IMR-90 (cell line): Measurements from ENCODE around the gene NIF3L1. TPM values are rescaled to one million over a fixed set of nuclear protein-coding genes. Genes with fewer than 3 reads are reported as not detected.

Experiments used
- ATAC-seq: fragments of 200-7000 bp; cut with Tn5 transposase; 2 replicates; pipeline ENCODE4 v1.9.1; 2020; ENCODE audit warnings: low read depth, mild to moderate bottlenecking, moderate library complexity
- BruUV-seq: library from RNA; stranded (reverse); fragments of 400-500 nt; replicated peaks from 2 replicates; lab custom pipeline; 2021; lab: Mats Ljungman, UMichigan
- CTCF ChIA-PET: fragments of 300-600 bp; formaldehyde crosslinking; extraction: SDS; loops from one replicate; lab custom pipeline; 2021; ENCODE audit warnings: antibody characterized with exemption; lab: Yijun Ruan, JAX
- POLR2A ChIA-PET: fragments of 300-600 bp; sonication (Branson Sonifier 250); formaldehyde crosslinking; loops from one replicate; lab custom pipeline; 2022; ENCODE audit warnings: antibody characterized with exemption; ENCODE audit not compliant: unreplicated experiment; lab: Charles Lee
- DNase-seq: peaks from one replicate; pipeline ENCODE4 v3.0.0; 2013
- H2AFZ ChIP-seq: replicated peaks from 2 replicates; pipeline ENCODE3; 2013; ENCODE audit warnings: low read length, mild to moderate bottlenecking; ENCODE audit not compliant: poor library complexity
- H2AK5ac ChIP-seq: 2 replicates; pipeline ENCODE4 v1.6.1; 2013; ENCODE audit warnings: low read depth, low read length, inconsistent platforms
- H2AK9ac ChIP-seq: replicated peaks from 2 replicates; pipeline ENCODE3; 2013; ENCODE audit warnings: mild to moderate bottlenecking, low read depth, low read length, moderate library complexity; ENCODE audit not compliant: poor library complexity
- H2BK120ac ChIP-seq: 2 replicates; pipeline ENCODE4 v1.6.1; 2013; ENCODE audit warnings: low read depth, low read length, inconsistent platforms
- H2BK15ac ChIP-seq: 3 replicates; pipeline ENCODE4 v1.6.1; 2013; ENCODE audit warnings: low read depth, low read length, inconsistent platforms
- H2BK20ac ChIP-seq: 2 replicates; pipeline ENCODE4 v1.6.1; 2013; ENCODE audit warnings: low read depth, mild to moderate bottlenecking, inconsistent platforms, low read length, moderate library complexity
- H2BK5ac ChIP-seq: 2 replicates; pipeline ENCODE4 v1.6.1; 2013; ENCODE audit warnings: mild to moderate bottlenecking, low read depth, low read length, inconsistent platforms; ENCODE audit not compliant: poor library complexity, severe bottlenecking
- H3K14ac ChIP-seq: replicated peaks from 2 replicates; pipeline ENCODE4 v1.6.1; 2013; ENCODE audit warnings: low read depth, low read length, inconsistent platforms
- H3K18ac ChIP-seq: 2 replicates; pipeline ENCODE4 v1.6.1; 2013; ENCODE audit warnings: low read depth, low read length, control low read depth
- H3K23ac ChIP-seq: 2 replicates; pipeline ENCODE4 v1.6.1; 2013; ENCODE audit warnings: low read depth, low read length, inconsistent platforms
- H3K27ac ChIP-seq: 2 replicates; pipeline ENCODE4 v1.5.1; 2013; ENCODE audit warnings: mild to moderate bottlenecking, control low read depth, low read length; ENCODE audit not compliant: insufficient read depth
- H3K27me3 ChIP-seq: 2 replicates; pipeline ENCODE4 v1.6.1; 2013; ENCODE audit warnings: low read length; ENCODE audit not compliant: control insufficient read depth, insufficient read depth
- H3K36me3 ChIP-seq: 2 replicates; pipeline ENCODE4 v1.6.1; 2013; ENCODE audit warnings: low read length, mixed read lengths; ENCODE audit not compliant: control insufficient read depth, insufficient read depth
- H3K4ac ChIP-seq: 2 replicates; pipeline ENCODE4 v1.6.1; 2013; ENCODE audit warnings: low read depth, low read length, inconsistent platforms
- H3K4me1 ChIP-seq: 2 replicates; pipeline ENCODE4 v1.6.1; 2013; ENCODE audit warnings: low read length, mixed read lengths; ENCODE audit not compliant: control insufficient read depth, insufficient read depth
- H3K4me2 ChIP-seq: 2 replicates; pipeline ENCODE4 v1.6.1; 2013; ENCODE audit warnings: low read depth, mild to moderate bottlenecking, control low read depth, low read length, moderate library complexity
- H3K4me3 ChIP-seq: 2 replicates; pipeline ENCODE4 v1.5.1; 2013; ENCODE audit warnings: low read depth, mild to moderate bottlenecking, control low read depth, low read length, moderate library complexity; ENCODE audit not compliant: insufficient read depth
- H3K56ac ChIP-seq: 2 replicates; pipeline ENCODE4 v1.6.1; 2013; ENCODE audit warnings: low read length, inconsistent platforms; ENCODE audit not compliant: insufficient read depth; ENCODE audit errors: extremely low read depth
- H3K79me1 ChIP-seq, 2 experiments: 2 replicates each; pipeline ENCODE4 v1.6.1; 2013; ENCODE audit warnings: low read length in 2 of 2, inconsistent platforms in 1 of 2, low read depth in 1 of 2
- H3K9ac ChIP-seq: 2 replicates; pipeline ENCODE4 v1.6.1; 2013; ENCODE audit warnings: low read depth, low read length, control low read depth
- H3K9me1 ChIP-seq: 2 replicates; pipeline ENCODE4 v1.6.1; 2013; ENCODE audit warnings: low read length, inconsistent platforms; ENCODE audit not compliant: insufficient read depth
- H3K9me3 ChIP-seq: 2 replicates; pipeline ENCODE4 v1.6.1; 2013; ENCODE audit warnings: low read length; ENCODE audit not compliant: control insufficient read depth, insufficient read depth
- H4K20me1 ChIP-seq: 2 replicates; pipeline ENCODE4 v1.6.1; 2013; ENCODE audit warnings: low read length, inconsistent platforms; ENCODE audit not compliant: insufficient read depth
- H4K5ac ChIP-seq: 2 replicates; pipeline ENCODE4 v1.6.1; 2013; ENCODE audit warnings: mild to moderate bottlenecking, low read depth, low read length, control low read depth
- H4K8ac ChIP-seq, 2 experiments: 2 replicates each; pipeline ENCODE4 v1.6.1; 2013; ENCODE audit warnings: low read depth in 2 of 2, low read length in 2 of 2, control low read depth in 1 of 2, inconsistent platforms in 1 of 2
- H4K91ac ChIP-seq: 2 replicates; pipeline ENCODE4 v1.6.1; 2013; ENCODE audit warnings: low read depth, low read length, inconsistent platforms; ENCODE audit not compliant: insufficient read depth
- CHD1 ChIP-seq: IDR thresholded peaks from 2 replicates; pipeline ENCODE4 v1.6.1; 2012; ENCODE audit warnings: low read depth, low read length, improper control_type of control experiment
- CTCF ChIP-seq: conservative IDR thresholded peaks from 2 replicates; pipeline ENCODE4 v1.5.1; 2012; ENCODE audit warnings: mild to moderate bottlenecking, low read depth, low read length, improper control_type of control experiment
- ELK1 ChIP-seq: fragments of 150-350 bp; IDR thresholded peaks from 2 replicates; pipeline ENCODE4 v1.6.1; 2016; ENCODE audit warnings: low read depth, mild to moderate bottlenecking, low read length, moderate library complexity, borderline replicate concordance
- NFE2L2 ChIP-seq: fragments of 150-350 bp; IDR thresholded peaks from 2 replicates; pipeline ENCODE4 v1.6.1; 2016; ENCODE audit warnings: low read depth, mild to moderate bottlenecking, low read length
- RCOR1 ChIP-seq: IDR thresholded peaks from 2 replicates; pipeline ENCODE4 v1.6.1; 2012; ENCODE audit warnings: mild to moderate bottlenecking, low read length, improper control_type of control experiment; ENCODE audit not compliant: insufficient replicate concordance
- WGBS, 2 experiments: methylation state at CpG; one replicate each; pipeline versions ENCODE4 v1.1.5 to v1.1.7; 2013; ENCODE audit warnings: missing lambda C conversion rate in 2 of 2; ENCODE audit not compliant: insufficient read length in 1 of 2; ENCODE audit errors: extremely low coverage in 2 of 2; 5-methylcytosine and 5-hydroxymethylcytosine counted together
- dilution Hi-C: fragments of 300-500 bp; cut with HindIII; formaldehyde crosslinking; loops from one replicate; pipeline ENCODE4 v1.14.3; 2018; ENCODE audit warnings: low sequenced_read_pairs; ENCODE audit not compliant: unreplicated experiment
- in situ Hi-C: fragments of 300-500 bp; cut with MboI; formaldehyde crosslinking; loops from 3 replicates; pipeline ENCODE4 v1.14.3; 2019; ENCODE audit warnings: low sequenced_read_pairs, inconsistent platforms, mixed read lengths
- intact Hi-C: fragments of 100-400 bp; cut with micrococcal nuclease; formaldehyde crosslinking; loops from 2 replicates; pipeline ENCODE4 v1.10.0; 2022
- polyA plus RNA-seq, 3 experiments: library from polyadenylated mRNA; depleted of rRNA; stranded (reverse); fragments of >200 nt; gene quantifications; 2 replicates each; pipeline ENCODE4 v1.2.3, GENCODE V29; 2012; ENCODE audit warnings: low replicate concordance in 1 of 3
- total RNA-seq: library from RNA; depleted of rRNA; stranded (reverse); fragments of >200 nt; gene quantifications from 2 replicates; pipeline ENCODE4 v1.2.3, GENCODE V29; 2012

The NIF3L1 gene
- total and polyA plus RNA-seq, 2 of the 4 experiments (the other 2 are of a cell fraction) = 43.0 to 54.6 TPM

GRCh38 chr2:200845194-200845593 lies 44.0 kb upstream of the NIF3L1 start:
- H2BK120ac ChIP-seq = no peak overlapping the region
- no peak overlapping the region for H4K5ac ChIP-seq
- no peak overlapping the region for H3K4me3 ChIP-seq
- TF ChIP-seq ELK1 (no peak), RCOR1 (no peak), CHD1 (no peak), NFE2L2 (no peak), CTCF (no peak)
- no peak overlapping the region for H3K4me2 ChIP-seq
- ChIA-PET POLR2A (no interaction called here), CTCF (no interaction called here)
- H3K4me1 ChIP-seq = no peaks in the 10 kb centered on the region
- no peak for DNase-seq
- no peak overlapping the region for H3K23ac ChIP-seq
- no peak overlapping the region for H3K14ac ChIP-seq
- no peak overlapping the region for H3K56ac ChIP-seq
- intact Hi-C loops = loop anchor here (2.0 kb wide), 1 partner anchor 14 kb away; no protein-coding TSS in a partner anchor
- no peak overlapping the region for H2BK15ac ChIP-seq
- ATAC-seq = no peak
- H2BK5ac ChIP-seq = no peak overlapping the region
- no TSS peak for BruUV-seq
- no peaks in the 10 kb centered on the region for H3K36me3 ChIP-seq
- peaks cover 5% of the 10 kb centered on the region; the same call in 1 of the 2 replicates for H3K9me1 ChIP-seq
- no peak overlapping the region for H2AFZ ChIP-seq
- no peak overlapping the region for H4K8ac ChIP-seq
- no peak overlapping the region for H3K4ac ChIP-seq
- H3K79me1 ChIP-seq = no peaks in the 10 kb centered on the region
- no peaks in the 10 kb centered on the region for H4K20me1 ChIP-seq
- 86% methylated on average over 1 of the region's 5 CpGs; no CpG with 5 or more reads in 1 of the 2 experiments for WGBS, 2 experiments
- in situ Hi-C loops = no loop called here
- no peak overlapping the region for H3K9ac ChIP-seq
- no peak overlapping the region for H2BK20ac ChIP-seq
- no peak overlapping the region for H3K27ac ChIP-seq
- no peak overlapping the region for H2AK5ac ChIP-seq
- no peak overlapping the region for H2AK9ac ChIP-seq
- dilution Hi-C loops = no loop called here
- H4K91ac ChIP-seq = no peak overlapping the region
- no peaks in the 10 kb centered on the region; the same call in none of the 2 replicates for H3K27me3 ChIP-seq
- H3K9me3 ChIP-seq = no peaks in the 10 kb centered on the region
- H3K18ac ChIP-seq = no peak overlapping the region
